ENCODE data around the gene HDAC9.
"Not testable (repeated sequence)": the region's sequence is repeated elsewhere in the genome, so short reads cannot be mapped to it uniquely, and the experiment has no call there.

Gene HDAC9

DNA sequence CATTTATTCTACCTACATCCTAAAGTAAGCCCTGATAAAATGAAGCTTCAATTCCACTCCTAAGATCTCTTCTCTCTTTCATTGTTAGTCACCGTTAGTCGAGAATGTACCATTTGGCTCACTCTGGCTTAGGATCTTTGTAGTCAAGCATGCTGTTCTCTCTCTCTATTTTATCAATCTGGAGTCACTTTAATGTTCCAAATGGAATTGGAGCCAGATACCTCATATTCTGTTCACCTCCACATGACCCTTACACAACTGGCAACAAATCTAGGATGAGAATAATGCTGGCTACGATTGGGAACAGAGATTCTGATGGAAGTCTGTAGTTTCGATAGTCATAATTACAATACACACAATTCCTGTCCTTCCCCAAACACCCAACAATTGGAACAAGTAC, 408.1 kb downstream of the HDAC9 start:
- DNase-seq, result no peak

DNA sequence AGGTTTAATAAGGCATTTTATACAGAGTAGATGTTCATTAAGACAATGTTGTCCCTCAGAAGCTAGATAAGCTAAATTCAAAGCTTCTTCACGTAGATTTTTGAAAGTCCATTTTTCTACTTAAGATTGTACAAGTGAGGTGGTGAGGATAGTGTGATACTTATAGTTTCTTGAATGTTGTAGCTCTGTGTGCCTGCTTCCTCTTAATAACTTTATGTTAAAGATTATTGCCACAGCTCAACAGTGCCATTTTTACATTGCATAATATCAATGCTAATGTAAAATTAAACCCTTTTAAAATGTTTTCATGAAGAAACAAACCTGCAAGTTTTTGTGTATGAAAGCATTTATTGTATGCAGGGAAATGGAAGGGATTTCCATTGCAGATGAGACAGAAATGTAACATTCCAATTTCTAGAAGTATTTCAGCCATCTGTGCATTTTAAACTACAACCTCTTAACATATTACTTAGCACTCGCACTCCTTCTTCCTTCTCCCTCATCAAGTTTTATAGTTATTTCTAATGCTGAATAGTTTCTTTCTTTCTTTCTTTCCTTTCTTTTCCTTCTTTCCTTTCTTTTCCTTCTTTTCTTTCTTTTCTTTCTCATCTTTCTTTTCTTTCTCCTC, 409.9 kb downstream of the HDAC9 start:
- no peak for DNase-seq

DNA sequence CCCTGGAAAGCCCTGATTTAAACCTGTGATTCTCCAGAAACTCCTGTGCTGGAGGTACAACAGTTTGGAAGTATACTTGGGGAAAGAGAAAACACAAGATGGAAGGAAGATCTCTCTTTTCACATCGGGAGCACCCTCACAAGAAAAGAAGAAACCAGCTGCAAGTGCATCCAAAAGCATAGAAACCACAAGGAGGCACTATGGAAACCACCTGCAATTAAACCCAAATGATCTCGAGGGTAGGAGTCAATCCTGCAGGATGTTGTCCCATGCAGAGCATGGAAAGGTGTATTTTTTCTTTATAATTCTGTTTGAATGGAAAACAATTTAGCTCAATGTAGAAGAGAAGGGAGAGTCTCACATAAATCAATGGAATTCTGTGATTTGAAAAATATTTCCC, 411.4 kb downstream of the HDAC9 start:
- no peak for DNase-seq

DNA sequence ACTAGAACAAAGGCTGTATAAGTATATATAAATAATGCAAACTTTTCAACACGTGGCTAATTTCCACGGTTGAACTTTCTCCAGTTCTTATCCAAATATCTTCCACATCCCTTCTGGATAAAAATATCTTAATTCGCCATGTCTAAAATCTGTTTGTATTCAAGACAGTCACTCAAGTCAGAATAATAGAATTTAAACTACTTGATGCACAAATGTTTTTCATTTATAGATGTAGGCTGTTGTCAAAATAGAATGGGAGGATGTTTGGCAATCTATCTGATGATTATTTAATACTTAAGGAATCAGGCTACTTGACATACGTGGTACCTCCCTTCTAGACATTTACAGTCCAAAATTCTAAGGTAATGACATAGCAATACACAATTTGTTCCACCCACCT, 417.6 kb downstream of the HDAC9 start:
- no peak for DNase-seq

DNA sequence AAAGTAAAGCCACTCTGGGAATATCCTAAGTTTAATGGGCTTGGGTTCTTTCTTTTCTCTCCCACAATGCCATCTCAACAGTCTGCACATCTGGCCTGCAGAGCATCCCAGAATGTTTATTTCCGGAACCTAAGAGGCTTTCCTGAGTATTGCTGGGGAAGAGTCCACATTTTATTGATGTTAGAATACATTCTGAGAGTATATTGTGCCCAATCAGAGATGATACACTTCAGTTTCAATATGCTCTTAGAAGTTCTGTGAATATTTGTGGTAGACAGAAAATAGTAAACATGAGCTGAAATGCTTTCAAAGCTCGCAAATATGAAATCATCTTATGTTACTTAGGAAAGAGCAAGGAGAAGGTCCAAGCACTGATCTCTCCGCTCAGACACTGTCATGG, 421.3 kb downstream of the HDAC9 start:
- DNase-seq, result no peak

DNA sequence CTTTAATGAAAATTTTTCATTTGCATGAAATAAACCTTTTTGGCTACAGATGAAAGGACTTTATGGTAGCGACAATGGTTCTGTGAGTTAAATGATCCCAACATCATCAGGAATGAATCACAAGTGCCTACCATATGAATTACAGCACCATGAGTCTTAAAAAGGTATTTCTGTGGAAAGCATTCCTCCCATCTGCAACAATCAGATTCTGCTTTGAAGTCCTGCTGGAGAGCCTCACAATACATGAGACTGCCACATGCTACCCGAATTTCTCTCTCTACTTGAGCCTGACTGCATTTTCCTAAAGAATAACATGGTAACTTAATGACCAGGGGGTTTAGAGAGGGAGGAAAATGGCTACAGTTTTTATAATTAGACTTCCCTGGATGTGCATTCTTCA, 431.6 kb downstream of the HDAC9 start:
- DNase-seq, result no peak

DNA sequence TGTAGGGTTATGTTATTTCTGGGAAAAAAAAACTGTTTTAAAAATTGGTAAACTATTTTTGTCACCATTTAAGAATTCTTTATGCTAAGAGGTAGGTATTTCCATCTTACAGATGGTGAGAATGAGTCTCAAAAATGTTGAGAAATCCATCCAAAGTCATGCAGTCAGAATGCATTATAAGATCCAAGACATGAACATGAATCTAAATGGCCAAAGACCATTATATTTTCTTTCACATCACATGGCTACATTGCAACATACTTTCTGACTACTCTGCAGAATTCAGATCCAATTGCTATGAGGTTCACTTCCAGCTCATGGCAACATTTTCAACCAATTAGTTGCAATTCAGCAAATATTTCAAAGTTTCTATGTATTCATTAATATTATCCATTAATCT, 440.7 kb downstream of the HDAC9 start:
- no peak for DNase-seq

DNA sequence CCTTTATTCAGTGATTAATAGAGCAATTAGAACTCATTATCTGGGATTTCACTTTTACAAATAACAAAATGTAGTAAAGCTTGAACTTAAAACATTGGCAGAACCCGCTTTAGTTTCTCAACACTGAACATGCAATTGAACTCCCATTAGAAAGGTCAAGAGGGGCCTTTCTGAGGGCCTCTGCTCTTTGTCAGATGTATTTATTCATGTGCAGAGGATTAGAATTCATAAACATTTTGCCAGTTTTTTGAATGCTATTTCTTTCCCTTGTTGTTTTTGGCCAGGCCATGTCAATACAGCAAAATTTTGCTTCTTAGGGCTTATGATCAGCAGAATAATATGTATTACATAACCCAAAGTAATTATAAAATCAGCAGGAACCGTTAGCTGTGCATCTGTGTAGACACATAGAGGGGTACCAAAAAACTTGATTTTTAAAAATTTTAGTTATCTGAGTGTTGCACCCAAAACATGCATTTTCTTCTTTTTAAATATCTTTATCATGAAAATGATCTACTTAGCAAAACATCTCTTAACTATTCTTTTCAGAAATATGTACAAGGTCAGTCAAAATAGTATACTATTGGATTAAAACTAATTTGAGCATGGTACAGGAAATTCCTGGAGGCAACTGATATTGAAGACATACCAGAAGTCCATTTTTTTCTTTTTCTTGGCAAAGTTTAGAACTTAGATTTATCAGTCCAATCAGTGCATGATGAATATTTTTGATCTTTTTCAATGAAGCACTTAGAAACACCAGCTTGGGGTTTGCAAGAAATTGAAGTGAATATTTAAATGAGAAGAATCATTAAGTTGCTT, 444.4 kb downstream of the HDAC9 start:
- DNase-seq, result no peak

DNA sequence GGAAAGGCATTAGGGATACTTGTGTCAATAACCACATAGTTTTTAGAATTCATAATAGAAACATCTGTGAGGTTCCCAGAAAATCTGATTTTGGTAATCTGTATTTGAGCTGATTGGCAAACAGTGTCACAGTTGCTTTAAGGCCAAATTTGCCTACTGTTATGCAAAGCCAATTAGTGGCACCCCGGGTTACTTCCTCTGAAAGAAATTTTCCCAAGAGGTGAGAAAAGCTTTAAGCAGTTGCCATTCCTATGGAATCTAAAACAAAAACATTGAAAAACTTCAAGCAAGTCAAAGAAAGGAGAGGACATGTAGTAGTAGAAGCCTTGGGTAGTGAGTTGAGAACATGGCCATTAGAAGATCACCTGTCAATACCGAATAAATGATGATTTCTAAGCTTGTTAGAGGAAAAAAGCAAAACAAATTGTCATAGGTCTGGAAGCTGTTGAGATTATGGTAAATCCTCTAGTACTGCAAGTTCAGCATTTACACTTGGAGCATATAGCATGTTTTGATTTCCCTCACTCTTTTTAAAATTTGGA, 445.1 kb downstream of the HDAC9 start:
- DNase-seq, result no peak

DNA sequence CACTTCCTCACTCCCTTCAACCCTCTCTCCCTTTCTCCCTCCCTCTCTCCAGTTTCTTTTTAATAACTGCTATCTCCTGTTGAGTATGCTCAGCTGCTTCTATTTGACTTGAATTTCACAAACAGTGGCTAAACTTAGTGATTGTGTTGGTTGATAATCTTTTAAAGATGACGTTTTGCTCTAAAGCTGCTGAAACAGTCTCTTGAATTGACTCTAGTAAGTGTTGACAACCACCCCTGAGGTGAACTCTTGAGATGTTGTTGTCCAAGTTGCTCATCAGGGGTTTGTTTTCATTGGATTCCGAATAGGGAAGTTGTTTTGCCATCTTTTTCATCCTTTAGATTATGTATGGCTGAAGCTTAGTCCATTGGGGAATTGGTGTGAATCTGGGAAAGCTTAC, 445.7 kb downstream of the HDAC9 start:
- DNase-seq, result no peak

DNA sequence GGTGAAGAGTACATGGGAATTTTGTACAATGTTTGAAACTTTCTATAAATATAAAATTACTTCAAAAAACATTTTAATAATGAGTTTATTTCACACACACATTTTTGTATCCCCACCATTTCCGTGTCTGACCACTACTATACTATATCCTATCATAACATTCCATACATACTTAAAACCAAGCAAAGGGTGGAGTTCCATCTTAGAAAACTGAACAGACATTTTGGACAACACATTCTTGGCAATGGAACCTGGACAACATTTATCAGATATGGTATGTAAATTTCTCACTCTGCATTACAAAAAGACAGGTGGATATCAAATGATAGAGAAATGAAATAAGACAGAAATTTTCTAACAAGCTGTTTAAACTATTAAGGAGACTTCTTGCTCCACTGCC, 453.0 kb downstream of the HDAC9 start:
- DNase-seq, result no peak

DNA sequence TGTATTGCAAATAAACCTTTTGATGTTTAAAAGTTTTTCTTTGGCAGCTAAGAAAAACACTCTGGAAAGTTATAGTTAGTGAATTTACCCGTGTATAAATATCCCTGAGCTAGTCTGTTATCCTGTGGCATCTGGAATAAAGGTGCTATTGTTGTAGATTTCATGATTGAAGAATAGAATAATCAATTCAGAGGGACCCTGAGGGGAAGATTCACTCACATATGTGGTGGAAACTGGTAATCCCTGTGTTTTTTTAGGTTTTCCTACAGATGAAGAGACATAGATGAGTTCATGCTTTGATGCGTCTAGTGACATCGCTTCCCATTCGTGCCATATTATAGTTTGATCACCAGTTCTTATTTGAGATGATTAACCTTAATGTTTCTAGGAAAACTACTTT, 457.3 kb downstream of the HDAC9 start:
- DNase-seq, result no peak

DNA sequence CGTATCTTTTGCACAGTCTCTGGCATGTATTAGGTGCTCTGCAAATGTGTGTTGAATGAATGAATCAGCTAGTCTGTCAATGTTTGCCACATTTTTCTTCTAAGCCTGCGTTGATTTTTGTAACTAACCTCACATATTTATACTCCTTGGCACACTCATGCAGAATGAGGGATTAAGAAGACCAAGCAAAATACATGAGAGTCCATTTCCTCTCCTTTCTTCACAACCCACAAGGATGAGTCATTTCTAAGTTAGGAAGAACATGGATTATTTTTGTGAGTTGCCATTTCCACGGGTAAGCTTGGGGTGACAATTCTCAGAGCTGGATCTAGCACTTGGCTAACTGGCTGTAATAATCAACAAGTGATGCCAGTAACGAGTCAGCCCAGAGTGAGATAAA, 463.1 kb downstream of the HDAC9 start:
- DNase-seq, result no peak

DNA sequence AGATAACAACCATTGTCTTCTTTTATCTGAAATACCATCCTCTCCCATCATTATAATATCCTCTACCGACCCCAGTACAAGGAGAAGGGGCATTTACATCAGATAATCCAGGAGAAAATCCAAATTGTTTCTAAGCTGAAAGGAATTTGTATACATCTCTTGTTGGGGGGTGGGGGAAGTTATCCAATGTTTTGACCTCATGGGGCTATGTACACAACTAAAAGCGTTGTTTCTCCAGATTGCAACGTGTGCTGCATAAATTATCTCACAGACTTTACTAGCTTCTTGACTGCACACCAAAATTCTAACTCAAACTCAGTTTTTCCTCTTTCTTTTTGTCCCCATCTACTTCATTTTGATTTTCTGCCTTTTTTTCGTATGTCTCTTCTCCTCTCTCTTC, 465.2 kb downstream of the HDAC9 start:
- DNase-seq, result no peak

DNA sequence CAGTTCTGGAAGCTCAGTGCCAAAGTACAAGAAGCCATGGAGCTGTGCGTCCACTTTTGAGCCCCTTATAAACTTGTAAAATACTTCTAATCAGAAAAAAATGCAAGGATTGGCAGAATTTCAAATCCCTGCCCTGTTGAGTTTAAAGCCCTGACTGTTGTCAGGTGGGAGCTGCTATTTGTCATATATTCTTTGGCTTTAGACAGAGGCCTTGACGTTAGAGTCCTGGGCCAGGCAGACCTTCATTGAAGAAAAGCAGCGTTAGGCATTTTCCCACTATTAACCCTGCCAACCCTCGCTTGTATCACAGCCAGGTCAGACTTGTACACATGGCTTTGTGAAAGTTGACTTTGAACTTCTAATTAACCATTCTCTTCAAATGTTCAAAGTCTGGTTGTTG, 466.5 kb downstream of the HDAC9 start:
- DNase-seq, result no peak

DNA sequence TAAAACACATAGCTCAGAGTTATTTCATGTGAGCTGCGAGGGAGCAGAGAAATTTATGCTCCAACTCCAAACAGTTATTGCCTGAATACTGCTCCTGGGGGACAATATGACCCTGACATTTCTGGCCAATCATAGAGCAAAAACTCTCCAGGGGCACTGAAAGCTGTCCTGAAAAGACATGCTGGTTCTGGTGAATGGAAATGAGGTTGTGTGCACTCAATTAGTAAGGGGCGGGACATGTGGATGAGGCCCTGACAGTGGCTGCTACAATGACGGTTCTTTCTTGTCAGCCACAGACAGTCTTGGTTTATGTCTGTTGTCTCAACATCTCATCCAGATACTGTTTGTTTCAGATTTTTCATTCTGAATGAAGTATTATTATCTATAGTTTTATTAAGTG, 470.1 kb downstream of the HDAC9 start:
- no peak for DNase-seq

DNA sequence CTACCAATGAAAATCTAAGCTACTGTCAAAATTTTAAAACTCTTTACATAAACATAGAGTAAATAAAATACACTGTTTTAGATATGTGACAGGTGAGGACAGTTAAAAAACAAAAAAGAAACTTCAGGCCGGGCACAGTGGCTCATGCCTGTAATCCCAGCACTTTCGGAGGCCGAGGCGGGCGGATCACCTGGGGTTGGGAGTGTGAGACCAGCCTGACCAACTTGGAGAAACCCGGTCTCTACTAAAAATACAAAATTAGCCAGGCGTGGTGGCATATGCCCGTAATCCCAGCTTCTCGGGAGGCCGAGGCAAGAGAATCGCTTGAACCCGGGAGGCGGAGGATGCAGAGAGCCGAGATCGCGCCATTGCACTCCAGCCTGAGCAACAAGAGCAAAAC, 472.2 kb downstream of the HDAC9 start:
- DNase-seq, result not testable (repeated sequence)

DNA sequence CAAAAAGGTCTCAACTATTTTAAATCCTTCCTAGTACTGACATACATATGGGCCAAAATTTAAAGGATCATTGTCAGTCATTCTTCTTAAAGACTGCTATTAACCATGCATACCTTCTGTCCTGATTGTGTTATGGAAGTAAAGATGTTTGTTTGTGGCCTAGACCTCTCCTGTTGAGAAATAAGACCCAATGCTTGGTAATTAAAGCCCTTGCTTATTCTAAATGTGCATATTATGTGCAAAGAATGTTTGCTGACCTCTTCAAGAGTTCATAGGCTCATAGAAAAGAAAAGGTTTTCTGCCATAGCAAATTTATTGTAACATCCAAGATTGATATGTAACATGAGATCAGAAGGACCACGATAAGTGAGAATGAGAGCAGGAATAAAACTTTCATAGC, 476.3 kb downstream of the HDAC9 start:
- DNase-seq, result no peak

DNA sequence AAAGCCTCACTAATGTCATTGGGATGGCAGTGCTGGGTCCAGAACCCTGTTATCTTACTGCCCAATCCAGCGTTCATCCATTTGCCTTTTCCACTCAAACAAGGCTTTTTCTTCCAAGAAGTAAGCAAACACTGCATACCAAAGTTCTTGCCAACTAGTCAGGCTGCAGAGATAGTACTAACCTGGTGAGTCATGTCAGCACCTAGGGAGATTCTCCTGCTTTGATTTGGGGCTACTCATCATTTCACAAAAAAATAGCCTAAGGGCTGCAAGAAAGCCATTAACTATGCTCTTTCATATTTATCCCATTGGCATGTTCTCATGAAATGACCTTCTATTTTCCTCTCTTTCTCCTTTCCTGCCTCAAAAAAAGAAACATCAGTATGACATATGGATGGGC, 479.3 kb downstream of the HDAC9 start:
- DNase-seq, result no peak

DNA sequence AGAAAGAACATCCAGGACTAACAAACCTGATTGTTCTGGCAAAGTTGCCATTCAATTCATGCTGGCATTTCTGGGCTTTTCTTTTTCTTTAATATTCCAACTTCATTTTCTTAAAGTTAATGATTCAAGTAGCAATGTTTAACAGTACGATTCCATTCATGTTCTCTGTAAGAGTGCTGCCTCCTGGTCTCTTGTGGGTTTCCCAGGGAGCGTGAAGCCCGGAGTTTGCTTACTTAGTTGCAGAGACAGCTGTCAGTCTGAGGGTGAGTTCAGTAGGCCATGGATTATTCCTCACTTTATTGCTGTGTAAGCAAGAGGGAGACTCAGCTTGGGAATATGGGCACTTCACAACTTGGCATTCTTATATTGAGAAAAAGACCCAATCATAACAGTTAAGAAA, 479.7 kb downstream of the HDAC9 start:
- no peak for DNase-seq

DNA sequence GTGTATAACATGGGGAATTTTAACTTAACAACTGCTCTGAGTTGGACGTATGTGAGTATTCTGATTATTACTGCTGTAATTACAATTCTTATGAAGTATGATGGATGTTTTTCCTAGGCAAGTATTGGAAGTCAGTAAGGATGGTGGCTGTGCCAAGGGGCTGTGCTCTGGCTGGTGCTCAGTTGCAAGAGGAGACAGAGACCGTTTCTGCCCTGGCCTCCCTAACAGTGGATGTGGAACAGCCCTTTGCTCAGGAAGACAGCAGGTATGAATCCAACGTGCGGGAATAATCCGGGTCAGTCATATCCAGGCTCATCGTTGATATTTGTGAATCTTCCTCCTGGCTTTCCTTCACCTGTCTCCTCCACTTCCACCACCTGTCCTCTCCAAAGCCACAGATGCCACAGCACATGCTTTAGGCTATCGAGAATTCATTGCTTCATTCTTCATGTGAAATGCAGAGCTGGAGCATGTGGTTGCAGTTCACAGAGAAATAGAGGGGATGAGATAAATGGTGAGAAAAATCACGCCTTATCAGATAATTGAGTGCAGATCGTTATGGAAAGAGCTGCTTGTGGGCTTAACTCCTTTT, 480.2 kb downstream of the HDAC9 start:
- DNase-seq, result no peak

DNA sequence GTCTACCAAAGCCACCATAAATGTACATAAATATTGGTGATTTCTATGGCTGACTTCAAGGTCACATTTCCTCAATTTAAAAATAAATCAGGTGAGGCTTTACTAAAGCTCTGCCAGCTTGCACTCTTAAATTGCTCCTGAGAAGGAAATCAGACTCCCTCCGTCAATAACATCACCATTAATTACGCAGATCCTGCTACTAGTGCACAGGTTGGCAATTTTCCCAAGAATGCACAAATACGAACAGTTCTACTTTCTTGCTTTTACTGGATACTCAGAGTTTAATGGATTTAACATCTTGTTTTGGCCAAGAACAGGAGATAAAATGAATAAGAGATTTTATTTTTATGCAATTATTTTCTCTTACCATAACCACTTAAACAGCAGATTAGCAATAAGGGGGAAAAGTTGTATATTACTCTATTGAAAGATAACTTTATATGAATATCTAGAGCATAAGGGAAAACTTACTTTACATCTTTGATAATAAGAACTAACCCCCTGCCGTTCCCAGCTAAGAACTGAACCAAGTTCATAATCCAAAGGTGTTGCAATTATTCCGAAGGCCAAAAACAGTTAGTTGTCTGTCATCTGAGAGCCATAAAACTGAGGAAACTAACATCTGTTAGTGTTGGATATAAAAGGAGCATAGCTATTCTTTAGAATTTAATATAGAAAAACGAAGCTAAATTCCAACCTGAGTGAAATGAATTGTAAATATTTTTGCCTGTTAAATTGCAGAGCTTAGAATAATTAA, 481.3 kb downstream of the HDAC9 start:
- DNase-seq, result no peak

DNA sequence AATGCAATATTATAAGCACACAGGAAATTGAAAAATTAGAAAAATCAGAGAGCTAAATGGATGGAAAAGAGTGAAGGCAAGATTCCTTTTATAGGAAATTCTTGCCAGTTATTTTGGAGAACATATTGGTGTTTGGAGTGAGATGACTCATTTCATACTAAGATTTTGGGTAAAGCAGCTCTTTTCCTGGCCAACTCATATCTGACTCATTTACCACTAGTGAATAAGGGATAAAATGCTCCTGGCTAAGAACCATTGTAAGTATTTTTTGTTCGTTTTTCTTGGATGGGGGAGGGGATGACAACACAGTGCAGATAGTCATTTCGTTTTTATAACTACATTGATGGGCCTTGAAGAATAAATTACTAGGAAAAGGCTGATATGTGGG, 482.6 kb downstream of the HDAC9 start:
- DNase-seq, result no peak

DNA sequence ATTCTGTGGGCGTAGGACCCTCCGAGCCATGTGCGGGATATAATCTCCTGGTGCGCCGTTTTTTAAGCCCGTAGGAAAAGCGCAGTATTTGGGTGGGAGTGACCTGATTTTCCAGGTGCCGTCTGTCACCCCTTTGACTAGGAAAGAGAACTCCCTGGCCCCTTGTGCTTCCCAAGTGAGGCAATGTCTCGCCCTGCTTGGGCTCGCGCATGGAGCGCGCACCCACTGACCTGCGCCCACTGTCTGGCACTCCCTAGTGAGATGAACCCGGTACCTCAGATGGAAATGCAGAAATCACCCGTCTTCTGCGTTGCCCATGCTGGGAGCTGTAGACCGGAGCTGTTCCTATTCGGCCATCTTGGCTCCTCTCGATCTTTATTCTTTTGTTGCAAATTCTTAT, 495.2 kb downstream of the HDAC9 start:
- not testable (repeated sequence) for DNase-seq
